ENCODE data around the gene IL20RA. TPM values are rescaled to one million over a fixed set of nuclear protein-coding genes. Genes with fewer than 3 reads are reported as not detected.

The IL20RA gene
- 0.12 TPM in 1 of 2 replicates, not detected in the other for total RNA-seq (ENCODE audit: low replicate concordance)

DNA sequence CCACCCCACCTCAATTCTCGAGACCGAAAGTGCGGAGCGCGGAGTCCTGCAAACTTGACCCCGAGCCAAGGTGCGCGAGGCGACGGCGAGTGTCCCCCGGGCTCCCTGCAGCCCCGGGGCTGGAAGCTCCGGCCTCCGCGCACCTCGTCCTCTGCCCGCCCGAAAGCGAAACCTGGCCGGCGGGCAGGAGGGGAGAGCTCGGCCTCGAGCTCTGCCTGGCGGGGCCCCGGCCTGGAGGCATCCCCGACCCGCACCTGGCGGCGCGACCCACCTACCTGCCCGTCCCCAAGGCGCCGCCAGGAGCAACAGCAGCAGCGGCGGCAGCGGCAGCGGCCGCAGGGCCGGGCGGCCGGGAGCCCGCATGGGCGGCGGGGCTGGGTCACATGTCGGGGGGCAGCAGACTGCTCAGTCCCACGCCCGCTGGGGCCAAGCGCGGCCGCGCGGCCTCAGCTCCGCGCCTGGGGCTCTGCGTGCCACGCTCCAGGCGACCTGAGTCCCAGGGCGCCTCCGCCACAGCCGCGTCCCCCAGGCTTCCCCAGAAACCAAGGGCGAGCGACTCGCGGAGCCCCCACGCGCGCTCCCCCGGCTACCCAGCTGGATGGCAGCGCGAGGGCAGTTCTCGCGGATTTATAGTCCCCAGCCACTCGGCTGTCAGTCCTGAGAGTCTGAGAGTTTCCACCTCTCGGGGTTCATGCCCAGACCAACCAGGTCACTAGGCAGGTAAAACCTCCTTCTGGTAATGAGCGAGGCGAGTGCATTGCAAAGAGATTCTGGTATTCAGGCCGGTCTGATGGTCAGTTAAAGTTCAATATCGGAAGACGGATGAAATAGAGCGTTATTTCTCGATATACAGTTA is at the start of gene IL20RA:
Gene IL20RA (minus strand): TSS at position 600 of the 856 bp plus-strand sequence. CDS start 237 bp downstream, at position 363.

Other genes starting within 250 kb of the IL20RA start
- gene PEX7, start 222.4 kb downstream of the IL20RA start, total RNA-seq (ENCODE audit: low replicate concordance), result 9.2 and 11.8 TPM in 2 replicates
- not detected in 2 replicates for gene SLC35D3, start 122.7 kb downstream of the IL20RA start, total RNA-seq (ENCODE audit: low replicate concordance)
- 0.12 TPM in 1 of 2 replicates, not detected in the other for gene IL22RA2, start 128.7 kb upstream of the IL20RA start, total RNA-seq (ENCODE audit: low replicate concordance)
- 45.0 and 84.0 TPM in 2 replicates for gene IFNGR1, start 174.4 kb upstream of the IL20RA start, total RNA-seq (ENCODE audit: low replicate concordance)

Data from smooth muscle cell of the coronary artery (primary cell).